22Rv1 (cell line): Measurements from ENCODE around the gene CLEC16A.

Experiments used
- H3K27ac ChIP-seq: fragments of 450-650 bp; 2 replicates; pipeline ENCODE4 v1.5.1; 2017
- ZFX ChIP-seq: fragments of 450-650 bp; IDR thresholded peaks from 2 replicates; pipeline ENCODE4 v1.6.1; 2017; ENCODE audit warnings: antibody characterized with exemption, borderline replicate concordance
- TF ChIP-seq, protein P1 (sequence below): fragments of 450-650 bp; IDR thresholded peaks from 2 replicates; pipeline ENCODE4 v1.5.1; 2017; ENCODE audit warnings: mild to moderate bottlenecking

The CLEC16A gene

DNA sequence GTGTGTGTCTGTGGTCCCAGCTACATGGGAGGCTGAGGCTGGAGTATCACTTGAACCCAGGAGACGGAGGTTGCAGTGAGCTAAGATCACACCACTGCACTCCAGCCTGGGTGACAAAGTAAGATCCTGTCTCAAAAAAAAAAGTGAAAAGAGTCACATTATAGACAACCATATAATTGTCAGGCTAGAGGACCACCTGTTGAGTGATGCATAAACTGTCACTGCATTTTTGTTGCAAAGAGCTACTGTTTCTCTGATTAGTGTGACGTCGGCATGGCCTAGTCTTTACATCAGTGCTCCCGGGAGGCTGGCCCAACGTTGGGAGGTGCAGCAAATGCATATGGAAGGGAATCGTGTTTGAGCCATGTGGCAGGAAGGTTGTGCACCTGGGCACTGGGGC, 50.2 kb downstream of the CLEC16A start:
- TF ChIP-seq ZFX: no peak
- TF ChIP-seq, protein P1, sequence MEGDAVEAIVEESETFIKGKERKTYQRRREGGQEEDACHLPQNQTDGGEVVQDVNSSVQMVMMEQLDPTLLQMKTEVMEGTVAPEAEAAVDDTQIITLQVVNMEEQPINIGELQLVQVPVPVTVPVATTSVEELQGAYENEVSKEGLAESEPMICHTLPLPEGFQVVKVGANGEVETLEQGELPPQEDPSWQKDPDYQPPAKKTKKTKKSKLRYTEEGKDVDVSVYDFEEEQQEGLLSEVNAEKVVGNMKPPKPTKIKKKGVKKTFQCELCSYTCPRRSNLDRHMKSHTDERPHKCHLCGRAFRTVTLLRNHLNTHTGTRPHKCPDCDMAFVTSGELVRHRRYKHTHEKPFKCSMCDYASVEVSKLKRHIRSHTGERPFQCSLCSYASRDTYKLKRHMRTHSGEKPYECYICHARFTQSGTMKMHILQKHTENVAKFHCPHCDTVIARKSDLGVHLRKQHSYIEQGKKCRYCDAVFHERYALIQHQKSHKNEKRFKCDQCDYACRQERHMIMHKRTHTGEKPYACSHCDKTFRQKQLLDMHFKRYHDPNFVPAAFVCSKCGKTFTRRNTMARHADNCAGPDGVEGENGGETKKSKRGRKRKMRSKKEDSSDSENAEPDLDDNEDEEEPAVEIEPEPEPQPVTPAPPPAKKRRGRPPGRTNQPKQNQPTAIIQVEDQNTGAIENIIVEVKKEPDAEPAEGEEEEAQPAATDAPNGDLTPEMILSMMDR: no peak
- no peak overlapping the region for H3K27ac ChIP-seq

DNA sequence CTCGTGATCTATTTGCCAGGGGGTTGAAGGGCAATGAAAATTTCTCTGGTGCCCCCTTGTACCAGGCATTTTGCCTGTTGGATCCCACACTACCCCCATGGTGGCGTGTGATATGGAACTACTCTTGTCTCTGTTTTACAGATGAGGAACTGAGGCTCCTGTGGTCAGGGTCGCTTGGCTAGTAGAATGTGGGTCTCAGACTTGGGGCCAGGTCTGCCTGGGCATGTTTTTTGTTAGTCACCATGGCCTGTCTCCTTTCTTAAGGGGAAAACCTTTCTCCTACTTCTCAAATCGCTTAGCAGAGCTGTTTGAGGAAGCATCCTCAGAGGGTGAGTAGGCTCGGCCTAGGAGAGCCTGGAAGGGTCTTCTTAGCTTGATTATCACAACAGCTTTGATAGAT, 51.2 kb downstream of the CLEC16A start:
- no peak overlapping the region for H3K27ac ChIP-seq
- no peak for TF ChIP-seq ZFX
- TF ChIP-seq, protein P1: no peak

DNA sequence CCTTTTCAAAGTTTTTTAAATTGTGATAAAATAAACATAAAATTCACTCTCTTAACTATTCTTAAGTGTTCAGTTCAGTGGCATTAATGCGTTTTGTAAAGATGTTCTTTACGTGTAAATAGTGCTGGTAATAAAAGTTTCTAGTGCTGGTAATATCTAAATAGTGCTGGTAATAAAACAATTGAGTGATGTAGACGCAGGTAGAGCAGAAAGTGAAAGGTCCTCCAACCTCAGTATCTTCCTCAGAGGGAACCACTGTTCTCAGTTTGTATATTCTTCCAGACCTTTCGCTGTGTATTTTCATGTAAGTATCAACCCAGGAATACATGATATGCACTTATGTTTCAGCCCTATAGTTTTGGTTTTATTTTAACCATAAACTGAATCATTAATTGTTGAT, 53.1 kb downstream of the CLEC16A start:
- no peak overlapping the region for H3K27ac ChIP-seq

DNA sequence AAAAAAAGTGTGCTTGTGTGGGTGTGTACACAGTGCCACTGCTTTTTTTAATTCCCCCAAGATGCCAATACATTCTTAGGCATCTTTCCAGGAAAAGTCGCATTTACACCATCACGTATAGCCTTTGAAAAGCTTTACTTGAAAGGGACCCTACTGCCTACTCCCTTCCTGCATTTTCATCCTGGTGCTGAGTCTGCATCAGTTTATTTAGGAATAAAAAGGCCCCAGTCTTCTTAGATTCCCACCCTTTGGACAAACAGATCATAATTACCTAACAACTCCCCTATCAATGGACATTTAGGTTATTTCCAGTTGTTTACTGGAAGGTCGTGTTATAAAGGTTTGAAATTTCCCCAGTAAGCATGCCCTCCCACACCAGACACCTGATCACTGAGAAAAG, 54.9 kb downstream of the CLEC16A start:
- no peak overlapping the region for H3K27ac ChIP-seq
- TF ChIP-seq, protein P1: no peak
- TF ChIP-seq ZFX: no peak

More for the DNA sequence above, 53.1 kb downstream of the CLEC16A start:
- TF ChIP-seq, protein P1: no peak
- TF ChIP-seq ZFX: no peak

DNA sequence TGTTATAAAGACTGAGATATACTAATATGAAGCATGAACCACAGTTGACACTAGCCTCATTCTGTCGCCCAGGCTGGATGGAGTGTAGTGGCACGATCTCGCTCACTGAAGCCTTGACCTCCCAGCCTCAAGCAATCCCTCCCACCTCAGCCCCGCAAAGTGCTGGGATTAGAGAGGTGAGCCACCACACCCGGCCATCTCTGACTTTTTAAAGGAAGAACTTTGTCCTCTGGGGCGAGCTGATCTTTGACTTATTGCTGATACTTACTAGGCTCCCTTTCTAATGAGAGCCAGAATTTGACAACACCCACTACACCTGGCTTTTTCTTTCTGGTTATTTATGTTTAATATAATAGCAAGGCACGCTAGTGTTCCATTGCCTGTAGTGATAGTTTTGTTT, 57.2 kb downstream of the CLEC16A start:
- H3K27ac ChIP-seq: no peak overlapping the region
- TF ChIP-seq ZFX: no peak
- TF ChIP-seq, protein P1: no peak

DNA sequence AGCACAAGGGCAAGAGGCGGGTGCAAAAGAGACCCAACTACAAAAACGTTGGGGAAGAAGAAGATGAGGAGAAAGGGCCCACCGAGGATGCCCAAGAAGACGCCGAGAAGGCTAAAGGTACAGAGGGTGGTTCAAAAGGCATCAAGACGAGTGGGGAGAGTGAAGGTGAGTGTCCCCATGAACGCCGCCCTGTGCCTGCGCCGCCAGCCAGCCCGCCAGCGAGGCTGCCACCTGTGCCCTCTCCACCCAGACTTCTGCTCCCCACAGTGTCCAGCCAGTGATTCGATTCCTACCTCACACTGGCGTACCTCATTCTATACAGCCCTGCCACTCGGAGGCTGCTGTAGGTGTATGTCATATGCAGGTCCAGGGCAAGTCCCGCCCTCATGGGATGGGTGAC, 58.8 kb downstream of the CLEC16A start:
- no peak overlapping the region for H3K27ac ChIP-seq
- TF ChIP-seq ZFX: no peak
- TF ChIP-seq, protein P1: no peak

DNA sequence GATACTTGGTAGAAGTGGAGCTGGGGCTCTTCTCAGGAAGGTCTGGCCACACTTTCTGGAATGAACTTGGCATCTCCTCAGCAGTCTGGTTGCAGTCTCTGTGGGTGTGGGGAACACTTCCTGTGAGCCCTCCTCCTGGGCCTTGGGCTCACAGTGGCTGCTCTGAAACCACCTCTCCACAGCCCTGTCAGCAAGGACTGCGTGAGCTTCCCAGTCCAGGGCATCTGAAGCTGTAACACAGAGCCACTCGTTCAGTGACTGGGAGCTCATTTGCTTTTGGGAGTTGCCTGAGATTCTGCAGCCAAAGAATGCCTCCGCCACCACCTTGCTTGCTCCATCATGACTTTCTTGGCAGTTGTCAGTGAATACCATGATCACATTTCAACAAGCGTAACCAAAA, 60.0 kb downstream of the CLEC16A start:
- TF ChIP-seq ZFX: no peak
- TF ChIP-seq, protein P1: no peak
- H3K27ac ChIP-seq: no peak overlapping the region
